ENCODE data around the gene RALGPS1. TPM values are rescaled to one million over a fixed set of nuclear protein-coding genes. Genes with fewer than 3 reads are reported as not detected.

The RALGPS1 gene
- total and polyA plus RNA-seq, 3 experiments from 2014 or later: 1.6 to 3.2 (median 2.4) TPM

DNA sequence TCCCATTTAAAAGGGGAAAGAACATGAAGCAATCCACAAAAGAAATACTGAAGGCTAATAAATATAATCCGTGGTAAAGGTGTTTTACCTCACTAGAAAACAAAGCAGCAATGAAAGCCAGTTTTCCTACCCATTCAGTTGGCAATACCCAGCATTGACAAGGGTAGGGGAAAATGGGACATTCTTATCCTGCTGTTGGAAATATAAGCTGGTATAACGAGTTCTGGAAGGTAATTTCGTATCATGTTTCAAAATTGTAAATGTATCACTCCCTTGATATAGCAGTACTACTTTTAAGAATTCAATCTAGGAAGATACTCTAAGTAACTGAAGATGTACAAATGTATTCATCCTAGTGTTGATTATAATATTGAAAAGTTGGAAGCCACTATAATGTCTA, 22.9 kb upstream of the RALGPS1 start:
- Histone ChIP-seq H3K36me3 (ENCODE audit: insufficient read depth, low read length) (no peaks in the 10 kb centered on the region), H3K4me1 (ENCODE audit: insufficient read depth, low read length) (no peaks in the 10 kb centered on the region), H3K27me3 (ENCODE audit: insufficient read depth, low read length, poor library complexity, severe bottlenecking) (no peaks in the 10 kb centered on the region), H3K27ac (ENCODE audit: low read depth, low read length) (no peak overlapping the region), H3K4me3 (ENCODE audit: low read length) (no peak overlapping the region), H3K9me3 (ENCODE audit: low read length) (no peaks in the 10 kb centered on the region)
- POLR2A ChIA-PET: no interaction called here
- H3K4me3 Mint-ChIP-seq: no peak overlapping the region
- H3K9me3 Mint-ChIP-seq: no peaks in the 10 kb centered on the region
- peaks cover 0 to 2% (median 0%) of the 10 kb centered on the region in 3 donors for H3K36me3 Mint-ChIP-seq
- DNase-seq: no peak
- CTCF ChIA-PET: no interaction called here
- peaks cover 0 to 9% of the 10 kb centered on the region in 2 donors for H3K27me3 Mint-ChIP-seq
- no peaks in the 10 kb centered on the region for H3K4me1 Mint-ChIP-seq
- H3K27ac Mint-ChIP-seq: no peak overlapping the region

GRCh38 chr9:126893079-126893478, 21.5 kb upstream of the RALGPS1 start:
- H3K36me3 ChIP-seq (ENCODE audit: insufficient read depth, low read length): no peaks in the 10 kb centered on the region
- H3K36me3 Mint-ChIP-seq: peaks cover 0 to 4% (median 2%) of the 10 kb centered on the region in 3 donors
- no peaks in the 10 kb centered on the region for H3K4me1 ChIP-seq (ENCODE audit: insufficient read depth, low read length)
- no peaks in the 10 kb centered on the region for H3K9me3 Mint-ChIP-seq
- no peaks in the 10 kb centered on the region for H3K9me3 ChIP-seq (ENCODE audit: low read length)
- POLR2A ChIA-PET: interaction anchor here (0.7 kb wide), 1 partner anchor 267 kb away, joined by 4 read pairs; no protein-coding TSS in a partner anchor
- no peak overlapping the region for H3K27ac ChIP-seq (ENCODE audit: low read depth, low read length)
- peaks cover 0 to 18% of the 10 kb centered on the region in 2 donors for H3K27me3 Mint-ChIP-seq
- CTCF ChIA-PET: interaction anchor here (1.0 kb wide), 1 partner anchor 48 kb away, joined by 3 read pairs; no protein-coding TSS in a partner anchor
- no peak overlapping the region for H3K4me3 ChIP-seq (ENCODE audit: low read length)
- H3K4me3 Mint-ChIP-seq: no peak overlapping the region
- H3K27me3 ChIP-seq (ENCODE audit: insufficient read depth, low read length, poor library complexity, severe bottlenecking): no peaks in the 10 kb centered on the region
- H3K4me1 Mint-ChIP-seq: no peaks in the 10 kb centered on the region
- no peak for DNase-seq
- H3K27ac Mint-ChIP-seq: no peak overlapping the region

DNA sequence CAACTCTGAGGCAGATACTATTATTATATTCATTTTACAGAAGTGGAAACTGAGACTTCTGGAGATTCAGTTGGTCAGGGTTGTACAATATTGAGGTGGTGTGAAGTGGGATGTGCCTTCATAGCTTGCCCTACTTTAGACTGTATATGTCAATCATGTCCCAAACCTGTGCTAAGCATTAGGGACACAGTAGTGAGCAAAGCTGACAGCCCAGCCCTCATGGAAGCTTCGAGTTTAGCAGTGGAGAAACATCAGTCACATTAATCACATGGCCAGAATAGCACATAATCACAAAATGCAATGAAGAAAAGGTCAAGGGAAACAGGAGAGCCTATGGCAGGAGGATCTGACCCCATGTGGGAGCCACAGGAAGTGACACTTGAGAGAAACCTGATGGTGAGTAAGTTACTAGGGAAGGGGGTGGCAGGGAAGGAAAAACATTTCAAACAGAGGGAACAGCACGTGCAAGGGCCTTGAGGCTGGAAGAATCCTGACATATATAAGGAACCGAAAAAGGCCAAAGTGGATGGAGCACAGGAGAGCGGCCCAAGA, 20.5 kb upstream of the RALGPS1 start:
- Histone ChIP-seq H3K36me3 (ENCODE audit: insufficient read depth, low read length) (no peaks in the 10 kb centered on the region), H3K4me1 (ENCODE audit: insufficient read depth, low read length) (no peaks in the 10 kb centered on the region), H3K27me3 (ENCODE audit: insufficient read depth, low read length, poor library complexity, severe bottlenecking) (no peaks in the 10 kb centered on the region), H3K9me3 (ENCODE audit: low read length) (no peaks in the 10 kb centered on the region), H3K4me3 (ENCODE audit: low read length) (no peak overlapping the region), H3K27ac (ENCODE audit: low read depth, low read length) (no peak overlapping the region)
- no peak overlapping the region for H3K27ac Mint-ChIP-seq
- no peaks in the 10 kb centered on the region for H3K4me1 Mint-ChIP-seq
- POLR2A ChIA-PET: no interaction called here
- peaks cover 0 to 20% of the 10 kb centered on the region in 2 donors for H3K27me3 Mint-ChIP-seq
- H3K4me3 Mint-ChIP-seq: no peak overlapping the region
- H3K36me3 Mint-ChIP-seq: peaks cover 0 to 4% (median 2%) of the 10 kb centered on the region in 3 donors
- CTCF ChIA-PET: interaction anchor here (1.0 kb wide), 1 partner anchor 47 kb away, joined by 3 read pairs; no protein-coding TSS in a partner anchor
- H3K9me3 Mint-ChIP-seq: no peaks in the 10 kb centered on the region
- no peak for DNase-seq

DNA sequence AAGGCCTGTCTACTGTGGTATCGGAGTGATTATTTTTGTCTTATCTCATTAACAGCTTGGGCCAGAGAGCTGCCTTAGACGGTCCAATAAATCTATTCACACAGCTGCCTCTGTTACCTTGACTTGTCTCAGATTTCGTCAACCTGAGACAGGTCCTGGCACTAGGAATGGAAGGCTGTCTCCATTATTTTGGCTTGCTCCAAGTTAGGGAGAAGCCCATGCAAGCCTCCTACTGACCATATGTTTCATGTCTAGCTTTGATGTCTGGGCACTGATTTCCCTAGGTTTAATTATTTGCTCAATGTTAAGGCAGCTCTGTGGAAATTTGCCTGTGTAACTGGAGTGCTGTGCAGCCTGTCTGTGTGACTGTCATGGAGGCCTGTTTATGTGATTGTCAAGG, 12.4 kb upstream of the RALGPS1 start:
- Mint-ChIP-seq H3K27ac (no peak overlapping the region), H3K9me3 (peaks cover 3 to 8% (median 6%) of the 10 kb centered on the region in 5 donors), H3K36me3 (peaks cover 0 to 13% (median 0%) of the 10 kb centered on the region in 3 donors), H3K27me3 (peaks cover 7 to 17% of the 10 kb centered on the region in 2 donors), H3K4me1 (no peaks in the 10 kb centered on the region), H3K4me3 (no peak overlapping the region)
- ChIA-PET CTCF (no interaction called here), POLR2A (no interaction called here)
- H3K4me3 ChIP-seq (ENCODE audit: low read length): no peak overlapping the region
- no peaks in the 10 kb centered on the region for H3K4me1 ChIP-seq (ENCODE audit: insufficient read depth, low read length)
- no peak for DNase-seq
- H3K27me3 ChIP-seq (ENCODE audit: insufficient read depth, low read length, poor library complexity, severe bottlenecking): no peaks in the 10 kb centered on the region
- H3K36me3 ChIP-seq (ENCODE audit: insufficient read depth, low read length): no peaks in the 10 kb centered on the region
- H3K27ac ChIP-seq (ENCODE audit: low read depth, low read length): no peak overlapping the region
- no peaks in the 10 kb centered on the region for H3K9me3 ChIP-seq (ENCODE audit: low read length)

GRCh38 chr9:126904586-126904985, 10.0 kb upstream of the RALGPS1 start:
- POLR2A ChIA-PET: no interaction called here
- peaks cover 0 to 9% (median 0%) of the 10 kb centered on the region in 3 donors for H3K36me3 Mint-ChIP-seq
- Histone ChIP-seq H3K27ac (ENCODE audit: low read depth, low read length) (no peak overlapping the region), H3K9me3 (ENCODE audit: low read length) (no peaks in the 10 kb centered on the region), H3K4me1 (ENCODE audit: insufficient read depth, low read length) (no peaks in the 10 kb centered on the region), H3K27me3 (ENCODE audit: insufficient read depth, low read length, poor library complexity, severe bottlenecking) (peaks cover 3% of the 10 kb centered on the region), H3K36me3 (ENCODE audit: insufficient read depth, low read length) (no peaks in the 10 kb centered on the region), H3K4me3 (ENCODE audit: low read length) (no peak overlapping the region)
- H3K4me3 Mint-ChIP-seq: no peak overlapping the region
- no peaks in the 10 kb centered on the region for H3K4me1 Mint-ChIP-seq
- peaks cover 5 to 20% of the 10 kb centered on the region in 2 donors for H3K27me3 Mint-ChIP-seq
- H3K9me3 Mint-ChIP-seq: peaks cover 3 to 8% (median 6%) of the 10 kb centered on the region in 5 donors
- no peak overlapping the region for H3K27ac Mint-ChIP-seq
- CTCF ChIA-PET: no interaction called here
- DNase-seq: no peak

- H3K4me1 Mint-ChIP-seq: no peaks in the 10 kb centered on the region
- CTCF ChIA-PET: no interaction called here
- POLR2A ChIA-PET: no interaction called here
These were observed 8.5 kb upstream of the RALGPS1 start for GRCh38 chr9:126906091-126906490.

DNA sequence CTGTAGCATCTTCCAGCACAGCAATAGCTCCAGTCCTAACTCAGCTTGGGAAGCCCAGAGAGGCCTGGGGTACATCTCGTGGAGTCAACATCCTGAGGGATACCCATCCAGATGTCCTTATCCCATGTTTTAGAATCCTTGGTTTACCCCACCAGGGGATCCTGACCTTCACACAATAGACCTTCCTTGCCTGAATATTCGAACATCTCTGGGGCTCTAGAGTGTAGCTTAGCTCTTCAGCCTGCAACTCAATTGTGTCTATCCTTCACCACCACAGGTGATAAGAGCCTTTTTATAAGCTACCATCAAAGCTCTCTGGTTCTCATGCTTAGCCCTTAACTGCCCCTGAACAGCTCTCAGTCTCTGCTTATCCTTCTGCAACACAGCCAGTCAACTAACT, 7.5 kb upstream of the RALGPS1 start:
- H3K36me3 Mint-ChIP-seq: no peaks in the 10 kb centered on the region
- Histone ChIP-seq H3K9me3 (ENCODE audit: low read length) (no peaks in the 10 kb centered on the region), H3K36me3 (ENCODE audit: insufficient read depth, low read length) (no peaks in the 10 kb centered on the region), H3K4me1 (ENCODE audit: insufficient read depth, low read length) (no peaks in the 10 kb centered on the region), H3K27me3 (ENCODE audit: insufficient read depth, low read length, poor library complexity, severe bottlenecking) (peaks cover 3% of the 10 kb centered on the region), H3K4me3 (ENCODE audit: low read length) (no peak overlapping the region), H3K27ac (ENCODE audit: low read depth, low read length) (no peak overlapping the region)
- peak overlapping the region in 1 of 8 donors; percentile 8 for H3K27ac Mint-ChIP-seq
- no peak for DNase-seq
- no peaks in the 10 kb centered on the region for H3K4me1 Mint-ChIP-seq
- H3K4me3 Mint-ChIP-seq: no peak overlapping the region
- H3K9me3 Mint-ChIP-seq: peaks cover 0 to 2% (median 0%) of the 10 kb centered on the region in 5 donors
- ChIA-PET CTCF (no interaction called here), POLR2A (no interaction called here)
- peaks cover 3 to 17% of the 10 kb centered on the region in 2 donors for H3K27me3 Mint-ChIP-seq

More at GRCh38 chr9:126906091-126906490, 8.5 kb upstream of the RALGPS1 start:
- Mint-ChIP-seq H3K27me3 (peaks cover 4 to 18% of the 10 kb centered on the region in 2 donors), H3K36me3 (peaks cover 0 to 7% (median 0%) of the 10 kb centered on the region in 3 donors), H3K9me3 (peaks cover under 1 to 6% (median 5%) of the 10 kb centered on the region in 5 donors), H3K27ac (no peak overlapping the region), H3K4me3 (no peak overlapping the region)
- Histone ChIP-seq H3K36me3 (ENCODE audit: insufficient read depth, low read length) (no peaks in the 10 kb centered on the region), H3K9me3 (ENCODE audit: low read length) (no peaks in the 10 kb centered on the region), H3K4me3 (ENCODE audit: low read length) (no peak overlapping the region), H3K4me1 (ENCODE audit: insufficient read depth, low read length) (no peaks in the 10 kb centered on the region), H3K27me3 (ENCODE audit: insufficient read depth, low read length, poor library complexity, severe bottlenecking) (peaks cover 3% of the 10 kb centered on the region), H3K27ac (ENCODE audit: low read depth, low read length) (no peak overlapping the region)
- DNase-seq: no peak

- Histone ChIP-seq H3K27ac (ENCODE audit: low read depth, low read length) (no peak overlapping the region), H3K36me3 (ENCODE audit: insufficient read depth, low read length) (no peaks in the 10 kb centered on the region), H3K27me3 (ENCODE audit: insufficient read depth, low read length, poor library complexity, severe bottlenecking) (no peaks in the 10 kb centered on the region), H3K4me3 (ENCODE audit: low read length) (no peak overlapping the region), H3K9me3 (ENCODE audit: low read length) (no peaks in the 10 kb centered on the region), H3K4me1 (ENCODE audit: insufficient read depth, low read length) (peaks cover 6% of the 10 kb centered on the region)
- Mint-ChIP-seq H3K27me3 (peaks cover 0 to 2% of the 10 kb centered on the region in 2 donors), H3K27ac (peak overlapping the region in 5 of 8 donors; percentile 3 to 76 (median 68)), H3K4me1 (peaks cover 8 to 13% (median 11%) of the 10 kb centered on the region in 3 donors), H3K9me3 (peaks cover 0 to 2% (median 0%) of the 10 kb centered on the region in 5 donors), H3K4me3 (peak overlapping the region; percentile 51 to 93 (median 72)), H3K36me3 (peaks cover 0 to 3% (median 2%) of the 10 kb centered on the region in 3 donors)
- POLR2A ChIA-PET: interaction anchor here (1.0 kb wide), 1 partner anchor 472 kb away, joined by 3 read pairs; no protein-coding TSS in a partner anchor
- DNase-seq: peak in 3 of 5 donors; percentile 54 to 72 (median 61)
- CTCF ChIA-PET: no interaction called here
These were observed 767 bp downstream of the RALGPS1 start for GRCh38 chr9:126915281-126915816.

Data from CD8-positive, alpha-beta memory T cell (primary cell).